Peyer's patch (tissue), 4 donors: ENCODE measurements around the gene TEKT5.

ENCODE experiments used
- POLR2A ChIP-seq, 2 donors: fragments of 450-650 bp; IDR thresholded peaks; one replicate each; pipeline ENCODE4 v1.5.1; 2017; ENCODE audit warnings: antibody characterized with exemption in 2 of 2, mild to moderate bottlenecking in 2 of 2, moderate library complexity in 2 of 2
- TF ChIP-seq, protein P1 (sequence below), 6 experiments: fragments of 450-650 bp in 4 of 6; fragments of 200-600 bp in 2 of 6; sonication (generic) in 1 of 6; IDR thresholded peaks; one replicate each; pipeline ENCODE4 v1.5.1; 2017 to 2019; ENCODE audit warnings: antibody characterized with exemption in 6 of 6, mild to moderate bottlenecking in 3 of 6, moderate library complexity in 1 of 6

- TF ChIP-seq, protein P1, sequence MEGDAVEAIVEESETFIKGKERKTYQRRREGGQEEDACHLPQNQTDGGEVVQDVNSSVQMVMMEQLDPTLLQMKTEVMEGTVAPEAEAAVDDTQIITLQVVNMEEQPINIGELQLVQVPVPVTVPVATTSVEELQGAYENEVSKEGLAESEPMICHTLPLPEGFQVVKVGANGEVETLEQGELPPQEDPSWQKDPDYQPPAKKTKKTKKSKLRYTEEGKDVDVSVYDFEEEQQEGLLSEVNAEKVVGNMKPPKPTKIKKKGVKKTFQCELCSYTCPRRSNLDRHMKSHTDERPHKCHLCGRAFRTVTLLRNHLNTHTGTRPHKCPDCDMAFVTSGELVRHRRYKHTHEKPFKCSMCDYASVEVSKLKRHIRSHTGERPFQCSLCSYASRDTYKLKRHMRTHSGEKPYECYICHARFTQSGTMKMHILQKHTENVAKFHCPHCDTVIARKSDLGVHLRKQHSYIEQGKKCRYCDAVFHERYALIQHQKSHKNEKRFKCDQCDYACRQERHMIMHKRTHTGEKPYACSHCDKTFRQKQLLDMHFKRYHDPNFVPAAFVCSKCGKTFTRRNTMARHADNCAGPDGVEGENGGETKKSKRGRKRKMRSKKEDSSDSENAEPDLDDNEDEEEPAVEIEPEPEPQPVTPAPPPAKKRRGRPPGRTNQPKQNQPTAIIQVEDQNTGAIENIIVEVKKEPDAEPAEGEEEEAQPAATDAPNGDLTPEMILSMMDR (IDR thresholded peaks at IDR 0.05): no peak
- no peak for TF ChIP-seq POLR2A (IDR thresholded peaks at IDR 0.05)
Measured at GRCh38 chr16:10583269-10583668, 111.5 kb downstream of the TEKT5 start.
